ENCODE data around the gene RANBP1. TPM values are rescaled to one million over a fixed set of nuclear protein-coding genes. Genes with fewer than 3 reads are reported as not detected.

The RANBP1 gene
- total RNA-seq, 2 experiments from 2014 or later: 320 to 332 TPM

- POLR2A ChIA-PET: no interaction called here
Observed at GRCh38 chr22:20135806-20136602, 20.1 kb downstream of the RANBP1 start.

GRCh38 chr22:20136603-20136873, 20.6 kb downstream of the RANBP1 start:
- Mint-ChIP-seq H3K4me3 (no peak overlapping the region), H3K27ac (no peak overlapping the region), H3K4me1 (ENCODE audit: low read depth) (peaks cover 15% of the 10 kb centered on the region), H3K27me3 (ENCODE audit: low read depth) (no peaks in the 10 kb centered on the region), H3K9me3 (ENCODE audit: insufficient read depth) (no peaks in the 10 kb centered on the region), H3K36me3 (ENCODE audit: low read depth) (no peaks in the 10 kb centered on the region)
- POLR2A ChIA-PET: no interaction called here
- ATAC-seq: no peak
- DNase-seq: no peak
- CTCF ChIA-PET: no interaction called here

More at GRCh38 chr22:20135806-20136602, 20.1 kb downstream of the RANBP1 start:
- ATAC-seq (no peak), DNase-seq (no peak)
- no peaks in the 10 kb centered on the region for H3K36me3 Mint-ChIP-seq (ENCODE audit: low read depth)
- no peaks in the 10 kb centered on the region for H3K27me3 Mint-ChIP-seq (ENCODE audit: low read depth)
- H3K4me3 Mint-ChIP-seq: no peak overlapping the region
- H3K4me1 Mint-ChIP-seq (ENCODE audit: low read depth): peaks cover 15% of the 10 kb centered on the region
- no peak overlapping the region for H3K27ac Mint-ChIP-seq
- CTCF ChIA-PET: no interaction called here
- H3K9me3 Mint-ChIP-seq (ENCODE audit: insufficient read depth): no peaks in the 10 kb centered on the region

GRCh38 chr22:20137113-20137512, 21.2 kb downstream of the RANBP1 start:
- no peak overlapping the region for H3K4me3 Mint-ChIP-seq
- no peak overlapping the region for H3K27ac Mint-ChIP-seq
- H3K9me3 Mint-ChIP-seq (ENCODE audit: insufficient read depth): no peaks in the 10 kb centered on the region
- ChIA-PET CTCF (interaction anchor here (0.6 to 1.3 kb wide), 2 partner anchors 183 to 916 kb away, joined by 3 read pairs; partner anchors contain the start of gene DGCR6L), POLR2A (no interaction called here)
- H3K4me1 Mint-ChIP-seq (ENCODE audit: low read depth): peaks cover 15% of the 10 kb centered on the region
- H3K36me3 Mint-ChIP-seq (ENCODE audit: low read depth): no peaks in the 10 kb centered on the region
- ATAC-seq (no peak), DNase-seq (no peak)
- H3K27me3 Mint-ChIP-seq (ENCODE audit: low read depth): no peaks in the 10 kb centered on the region

- ChIA-PET CTCF (interaction anchor here (0.6 to 1.3 kb wide), 2 partner anchors 182 to 915 kb away, joined by 3 read pairs; partner anchors contain the start of gene DGCR6L), POLR2A (no interaction called here)
- Mint-ChIP-seq H3K36me3 (ENCODE audit: low read depth) (no peaks in the 10 kb centered on the region), H3K27ac (no peak overlapping the region), H3K27me3 (ENCODE audit: low read depth) (no peaks in the 10 kb centered on the region), H3K4me1 (ENCODE audit: low read depth) (peaks cover 10% of the 10 kb centered on the region), H3K9me3 (ENCODE audit: insufficient read depth) (no peaks in the 10 kb centered on the region), H3K4me3 (no peak overlapping the region)
- ATAC-seq (no peak), DNase-seq (no peak)
Observed at GRCh38 chr22:20137671-20138416, 21.9 kb downstream of the RANBP1 start.

DNA sequence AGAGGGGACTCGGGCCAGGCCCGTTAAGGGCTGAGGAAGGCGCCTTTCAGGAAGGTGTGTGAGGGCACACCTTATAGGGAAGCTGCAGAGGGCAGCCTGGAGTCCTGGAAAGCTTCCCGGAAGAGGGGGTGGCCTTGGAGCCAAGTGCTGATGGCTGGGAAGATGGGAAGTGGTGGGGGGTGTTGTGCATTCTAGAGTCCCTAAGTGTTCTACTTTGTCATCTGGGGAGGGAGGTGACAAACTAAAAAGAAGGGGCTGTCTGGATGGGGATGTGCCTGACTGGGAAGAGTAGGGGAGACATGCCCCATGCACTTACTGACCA, 22.5 kb downstream of the RANBP1 start:
- CTCF ChIA-PET: no interaction called here
- Mint-ChIP-seq H3K36me3 (ENCODE audit: low read depth) (no peaks in the 10 kb centered on the region), H3K27ac (no peak overlapping the region), H3K9me3 (ENCODE audit: insufficient read depth) (no peaks in the 10 kb centered on the region), H3K4me1 (ENCODE audit: low read depth) (peaks cover 4% of the 10 kb centered on the region), H3K4me3 (no peak overlapping the region), H3K27me3 (ENCODE audit: low read depth) (no peaks in the 10 kb centered on the region)
- ATAC-seq: no peak
- no peak for DNase-seq
- POLR2A ChIA-PET: interaction anchor here (0.5 kb wide), 1 partner anchor 1527 kb away, joined by 3 read pairs; the partner anchor contains the start of gene PPIL2

DNA sequence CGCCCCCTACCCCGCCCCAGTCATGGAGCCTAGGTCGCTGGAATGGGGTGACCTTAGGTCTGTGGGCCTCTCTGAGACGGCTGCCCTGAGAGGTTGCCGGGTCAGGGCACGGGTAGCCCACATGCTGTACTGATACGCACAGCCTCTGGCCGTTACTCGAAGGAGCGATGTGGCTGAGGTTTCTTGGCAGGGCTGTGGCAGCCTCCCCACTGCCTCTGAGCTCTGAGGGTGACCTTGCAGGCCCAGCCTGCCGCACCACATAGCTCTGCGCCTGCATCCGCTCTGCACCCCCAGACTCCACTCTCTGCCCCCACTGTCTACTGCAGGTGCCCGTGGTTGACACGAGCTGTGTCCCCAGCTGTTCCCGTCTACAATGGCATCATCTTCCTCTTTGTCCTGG, 23.0 kb downstream of the RANBP1 start:
- Mint-ChIP-seq H3K4me1 (ENCODE audit: low read depth) (peaks cover under 1% of the 10 kb centered on the region), H3K27me3 (ENCODE audit: low read depth) (no peaks in the 10 kb centered on the region), H3K36me3 (ENCODE audit: low read depth) (no peaks in the 10 kb centered on the region), H3K4me3 (no peak overlapping the region), H3K9me3 (ENCODE audit: insufficient read depth) (no peaks in the 10 kb centered on the region), H3K27ac (no peak overlapping the region)
- DNase-seq: no peak
- CTCF ChIA-PET: no interaction called here
- no peak for ATAC-seq
- POLR2A ChIA-PET: interaction anchor here (0.5 kb wide), 1 partner anchor 1527 kb away, joined by 3 read pairs; the partner anchor contains the start of gene PPIL2

DNA sequence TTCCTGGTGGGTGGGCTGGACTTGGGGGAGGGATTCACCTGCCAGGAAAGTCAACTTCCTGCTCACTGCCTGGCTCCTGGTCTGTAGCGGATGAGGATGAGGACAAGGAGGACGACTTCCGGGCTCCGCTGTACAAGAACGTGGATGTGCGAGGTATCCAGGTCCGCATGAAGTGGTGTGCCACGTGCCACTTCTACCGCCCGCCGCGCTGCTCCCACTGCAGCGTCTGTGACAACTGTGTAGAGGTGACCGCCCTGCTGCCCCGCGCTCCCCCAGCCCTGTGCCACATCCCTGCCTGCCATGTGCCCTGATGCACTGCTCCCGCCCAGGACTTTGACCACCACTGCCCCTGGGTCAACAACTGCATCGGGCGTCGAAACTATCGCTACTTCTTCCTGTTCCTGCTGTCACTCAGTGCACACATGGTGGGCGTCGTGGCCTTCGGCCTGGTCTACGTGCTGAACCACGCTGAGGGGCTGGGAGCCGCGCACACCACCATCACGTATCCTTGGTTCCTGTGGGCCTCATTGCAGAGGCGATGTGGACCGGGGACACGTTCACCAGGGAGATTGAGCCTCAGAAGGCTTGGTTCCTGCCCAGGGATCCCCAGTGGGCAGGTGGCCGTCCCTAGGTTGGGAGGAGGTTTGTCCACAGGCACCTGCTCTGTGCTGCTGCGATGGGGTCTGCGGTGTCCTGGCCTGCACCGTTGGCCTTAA, 23.6 kb downstream of the RANBP1 start:
- CTCF ChIA-PET: no interaction called here

GRCh38 chr22:20140107-20140445, 24.2 kb downstream of the RANBP1 start:
- no peaks in the 10 kb centered on the region for H3K4me1 Mint-ChIP-seq (ENCODE audit: low read depth)
- H3K27ac Mint-ChIP-seq: no peak overlapping the region
- H3K36me3 Mint-ChIP-seq (ENCODE audit: low read depth): no peaks in the 10 kb centered on the region
- ChIA-PET POLR2A (no interaction called here), CTCF (no interaction called here)
- H3K27me3 Mint-ChIP-seq (ENCODE audit: low read depth): no peaks in the 10 kb centered on the region
- DNase-seq (no peak), ATAC-seq (no peak)
- H3K4me3 Mint-ChIP-seq: no peak overlapping the region
- no peaks in the 10 kb centered on the region for H3K9me3 Mint-ChIP-seq (ENCODE audit: insufficient read depth)

More for the DNA sequence above, 23.6 kb downstream of the RANBP1 start:
- Mint-ChIP-seq H3K4me1 (ENCODE audit: low read depth) (no peaks in the 10 kb centered on the region), H3K27me3 (ENCODE audit: low read depth) (no peaks in the 10 kb centered on the region), H3K36me3 (ENCODE audit: low read depth) (no peaks in the 10 kb centered on the region), H3K9me3 (ENCODE audit: insufficient read depth) (no peaks in the 10 kb centered on the region), H3K27ac (no peak overlapping the region), H3K4me3 (no peak overlapping the region)
- ATAC-seq (no peak), DNase-seq (no peak)
- POLR2A ChIA-PET: no interaction called here

DNA sequence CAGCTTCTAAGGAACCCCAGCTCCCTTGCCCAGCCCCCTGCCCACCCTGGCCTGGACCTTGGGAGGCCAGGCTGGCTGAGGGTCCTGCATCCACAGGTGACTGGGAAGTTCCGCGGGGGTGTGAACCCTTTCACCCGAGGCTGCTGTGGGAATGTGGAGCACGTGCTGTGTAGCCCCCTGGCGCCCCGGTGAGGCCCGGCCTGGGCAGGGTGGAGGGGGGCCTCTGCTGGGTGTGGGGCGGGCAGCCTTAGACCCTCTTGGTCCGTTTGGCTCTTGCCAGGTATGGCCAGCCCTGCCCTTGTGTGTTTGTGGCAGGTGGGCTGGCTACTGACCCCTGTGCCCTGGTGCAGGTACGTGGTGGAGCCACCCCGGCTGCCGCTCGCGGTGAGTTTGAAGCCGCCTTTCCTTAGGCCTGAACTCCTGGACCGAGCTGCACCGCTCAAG, 24.6 kb downstream of the RANBP1 start:
- ChIA-PET POLR2A (no interaction called here), CTCF (no interaction called here)
- no peaks in the 10 kb centered on the region for H3K27me3 Mint-ChIP-seq (ENCODE audit: low read depth)
- no peaks in the 10 kb centered on the region for H3K36me3 Mint-ChIP-seq (ENCODE audit: low read depth)
- H3K4me1 Mint-ChIP-seq (ENCODE audit: low read depth): no peaks in the 10 kb centered on the region
- no peaks in the 10 kb centered on the region for H3K9me3 Mint-ChIP-seq (ENCODE audit: insufficient read depth)
- DNase-seq (no peak), ATAC-seq (no peak)
- no peak overlapping the region for H3K27ac Mint-ChIP-seq
- H3K4me3 Mint-ChIP-seq: no peak overlapping the region

GRCh38 chr22:20141186-20142077, 25.5 kb downstream of the RANBP1 start:
- POLR2A ChIA-PET: no interaction called here
- CTCF ChIA-PET: no interaction called here
- Mint-ChIP-seq H3K27me3 (ENCODE audit: low read depth) (no peaks in the 10 kb centered on the region), H3K4me1 (ENCODE audit: low read depth) (peaks cover 1% of the 10 kb centered on the region), H3K9me3 (ENCODE audit: insufficient read depth) (no peaks in the 10 kb centered on the region), H3K27ac (no peak overlapping the region), H3K4me3 (no peak overlapping the region), H3K36me3 (ENCODE audit: low read depth) (no peaks in the 10 kb centered on the region)
- DNase-seq (no peak), ATAC-seq (no peak)

- ChIA-PET CTCF (no interaction called here), POLR2A (no interaction called here)
- Mint-ChIP-seq H3K27me3 (ENCODE audit: low read depth) (no peaks in the 10 kb centered on the region), H3K9me3 (ENCODE audit: insufficient read depth) (no peaks in the 10 kb centered on the region), H3K4me1 (ENCODE audit: low read depth) (peaks cover 5% of the 10 kb centered on the region), H3K27ac (no peak overlapping the region), H3K4me3 (no peak overlapping the region), H3K36me3 (ENCODE audit: low read depth) (no peaks in the 10 kb centered on the region)
- ATAC-seq (no peak), DNase-seq (no peak)
Observed at GRCh38 chr22:20142711-20143621, 27.1 kb downstream of the RANBP1 start.

Measured in activated CD8-positive, alpha-beta T cell treated with anti-CD3 and anti-CD28 coated beads, Interleukin-2, amount 10 ng/mL, durations not matched to agents 7 days and 5 days (primary cell).